HepG2 (cell line): ENCODE measurements around the gene FABP2. TPM values are rescaled to one million over a fixed set of nuclear protein-coding genes. Genes with fewer than 3 reads are reported as not detected.
A peak's percentile ranks its signal among the peaks of the same experiment; 100 is the strongest.

Source experiments
- AKAP8 ChIP-seq: sonication (generic); formaldehyde crosslinking; IDR thresholded peaks from 2 replicates; pipeline ENCODE4 v1.5.1; 2020; ENCODE audit warnings: mild to moderate bottlenecking, missing genetic modification reagents
- ATAD3A ChIP-seq: sonication (generic); formaldehyde crosslinking; IDR thresholded peaks from 2 replicates; pipeline ENCODE4 v1.4.0; 2020; ENCODE audit warnings: missing genetic modification reagents
- FOXA3 ChIP-seq: IDR thresholded peaks from 2 replicates; pipeline ENCODE4 v1.6.1; 2016; ENCODE audit warnings: missing genetic modification reagents, missing compliant biosample characterization
- HMG20A ChIP-seq: IDR thresholded peaks from 2 replicates; pipeline ENCODE4 v1.6.1; 2016; ENCODE audit warnings: borderline replicate concordance
- JARID2 ChIP-seq: sonication (generic); formaldehyde crosslinking; IDR thresholded peaks from 2 replicates; pipeline ENCODE4 v1.8.1; 2023; ENCODE audit warnings: missing genetic modification reagents, inconsistent platforms; ENCODE audit not compliant: insufficient replicate concordance
- KLF11 ChIP-seq: IDR thresholded peaks from 2 replicates; pipeline ENCODE4 v1.6.1; 2016; ENCODE audit warnings: missing compliant biosample characterization
- NONO ChIP-seq, 2 experiments: fragments of 450-650 bp in 1 of 2; sonication (generic) in 1 of 2; formaldehyde crosslinking in 1 of 2; IDR thresholded peaks in 1 of 2; conservative IDR thresholded peaks in 1 of 2; 2 replicates each; pipeline versions ENCODE4 v1.6.1 to v1.8.0; 2017 to 2022; ENCODE audit warnings: mild to moderate bottlenecking in 1 of 2, missing genetic modification reagents in 1 of 2, moderate library complexity in 1 of 2
- POLR2AphosphoS2 ChIP-seq: IDR thresholded peaks from 2 replicates; pipeline ENCODE4 v1.6.1; 2011; ENCODE audit warnings: low read depth, low read length, improper control_type of control experiment
- ZMYM3 ChIP-seq: sonication (generic); formaldehyde crosslinking; IDR thresholded peaks from 2 replicates; pipeline ENCODE4 v1.5.1; 2020; ENCODE audit warnings: mild to moderate bottlenecking, missing genetic modification reagents
- ZNF232 ChIP-seq: sonication (generic); formaldehyde crosslinking; IDR thresholded peaks from 2 replicates; pipeline ENCODE4 v1.4.0; 2020; ENCODE audit warnings: missing genetic modification reagents, borderline replicate concordance
- ZNF235 ChIP-seq: sonication (generic); formaldehyde crosslinking; IDR thresholded peaks from 2 replicates; pipeline ENCODE4 v1.8.1; 2023; ENCODE audit warnings: mild to moderate bottlenecking, missing genetic modification reagents, borderline replicate concordance
- ZNF530 ChIP-seq: sonication (generic); formaldehyde crosslinking; IDR thresholded peaks from 2 replicates; pipeline ENCODE4 v1.5.0; 2020; ENCODE audit warnings: low read depth, mild to moderate bottlenecking, missing genetic modification reagents
- ZNF552 ChIP-seq: sonication (generic); formaldehyde crosslinking; IDR thresholded peaks from 2 replicates; pipeline ENCODE4 v1.9.0; 2022; ENCODE audit warnings: missing genetic modification reagents, mild to moderate bottlenecking, borderline replicate concordance
- ZNF616 ChIP-seq: sonication (generic); formaldehyde crosslinking; IDR thresholded peaks from 2 replicates; pipeline ENCODE4 v1.5.0; 2020; ENCODE audit warnings: low read depth, mild to moderate bottlenecking, missing genetic modification reagents
- ZNF777 ChIP-seq: sonication (generic); formaldehyde crosslinking; IDR thresholded peaks from 2 replicates; pipeline ENCODE4 v1.4.0; 2020; ENCODE audit warnings: missing genetic modification reagents
- ZNF891 ChIP-seq: sonication (generic); formaldehyde crosslinking; IDR thresholded peaks from 2 replicates; pipeline ENCODE4 v1.5.0; 2020; ENCODE audit warnings: mild to moderate bottlenecking, missing genetic modification reagents
- ZSCAN29 ChIP-seq: sonication (generic); formaldehyde crosslinking; conservative IDR thresholded peaks from 2 replicates; pipeline ENCODE4 v1.4.0; 2020; ENCODE audit warnings: mild to moderate bottlenecking, missing genetic modification reagents
- polyA plus RNA-seq, 8 experiments: library from polyadenylated mRNA; depleted of rRNA in 3 of 8; stranded (reverse) in 7 of 8; unstranded in 1 of 8; fragments of >200 nt; fragmentation: Illumina TruSeq in 4 of 8; extraction: Trizol in 4 of 8; gene quantifications; 2 replicates each; pipeline versions ENCODE4 v1.2.1 to v1.2.3, GENCODE V29; 2011 to 2016; ENCODE audit warnings: low read depth in 4 of 8, missing spikeins in 1 of 8, mixed read lengths in 1 of 8; ENCODE audit not compliant: insufficient read depth in 1 of 8
- total RNA-seq, 5 experiments: library from RNA; depleted of rRNA; stranded (reverse); fragments of >200 nt; fragmentation: Illumina TruSeq; extraction: Trizol; gene quantifications; 2 replicates each; pipeline ENCODE4 v1.2.3, GENCODE V29; 2016; ENCODE audit warnings: low read depth in 1 of 5
- TF ChIP-seq, protein P1 (sequence below): sonication (generic); formaldehyde crosslinking; IDR thresholded peaks from one replicate; pipeline ENCODE4 v1.5.1; 2020; ENCODE audit warnings: mild to moderate bottlenecking, missing genetic modification reagents; ENCODE audit errors: not compliant biosample characterization
- TF ChIP-seq, protein P2 (sequence below): sonication (generic); formaldehyde crosslinking; IDR thresholded peaks from 2 replicates; pipeline ENCODE4 v1.4.0; 2020; ENCODE audit warnings: missing genetic modification reagents, borderline replicate concordance

Gene FABP2
- total and polyA plus RNA-seq, 2 of the 13 experiments (the other 11 are each of a cell fraction or from before 2014, with no cell fraction given): 0.78 to 1.2 TPM

DNA sequence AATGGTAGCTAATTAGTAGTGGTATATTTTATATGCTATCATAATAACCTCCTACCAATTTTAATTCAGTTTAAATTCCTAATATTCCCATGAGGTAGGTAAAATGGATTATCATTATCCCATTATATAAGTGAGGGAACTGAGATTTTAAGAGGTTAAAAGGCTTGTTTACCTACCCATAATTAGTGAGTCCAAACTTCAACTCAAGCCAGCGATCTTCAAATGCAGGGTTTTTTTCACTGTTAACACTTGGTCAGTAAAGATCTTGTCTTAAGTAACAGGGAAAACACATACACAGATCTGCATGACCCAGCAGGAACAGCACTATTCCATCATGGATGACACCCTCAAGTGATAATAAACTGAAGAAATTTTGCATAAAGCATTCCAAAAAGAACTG lies 31.3 kb downstream of the FABP2 start (continued):
- no peak for TF ChIP-seq ZNF891 (CRISPR knock-in tag)
- TF ChIP-seq KLF11: no peak
- TF ChIP-seq ZNF530: no peak
- no peak for TF ChIP-seq ZNF235 (CRISPR knock-in tag)
- TF ChIP-seq HMG20A (CRISPR knock-in tag): peak; percentile 60; the same call in 1 of the 2 replicates
- TF ChIP-seq, protein P1, sequence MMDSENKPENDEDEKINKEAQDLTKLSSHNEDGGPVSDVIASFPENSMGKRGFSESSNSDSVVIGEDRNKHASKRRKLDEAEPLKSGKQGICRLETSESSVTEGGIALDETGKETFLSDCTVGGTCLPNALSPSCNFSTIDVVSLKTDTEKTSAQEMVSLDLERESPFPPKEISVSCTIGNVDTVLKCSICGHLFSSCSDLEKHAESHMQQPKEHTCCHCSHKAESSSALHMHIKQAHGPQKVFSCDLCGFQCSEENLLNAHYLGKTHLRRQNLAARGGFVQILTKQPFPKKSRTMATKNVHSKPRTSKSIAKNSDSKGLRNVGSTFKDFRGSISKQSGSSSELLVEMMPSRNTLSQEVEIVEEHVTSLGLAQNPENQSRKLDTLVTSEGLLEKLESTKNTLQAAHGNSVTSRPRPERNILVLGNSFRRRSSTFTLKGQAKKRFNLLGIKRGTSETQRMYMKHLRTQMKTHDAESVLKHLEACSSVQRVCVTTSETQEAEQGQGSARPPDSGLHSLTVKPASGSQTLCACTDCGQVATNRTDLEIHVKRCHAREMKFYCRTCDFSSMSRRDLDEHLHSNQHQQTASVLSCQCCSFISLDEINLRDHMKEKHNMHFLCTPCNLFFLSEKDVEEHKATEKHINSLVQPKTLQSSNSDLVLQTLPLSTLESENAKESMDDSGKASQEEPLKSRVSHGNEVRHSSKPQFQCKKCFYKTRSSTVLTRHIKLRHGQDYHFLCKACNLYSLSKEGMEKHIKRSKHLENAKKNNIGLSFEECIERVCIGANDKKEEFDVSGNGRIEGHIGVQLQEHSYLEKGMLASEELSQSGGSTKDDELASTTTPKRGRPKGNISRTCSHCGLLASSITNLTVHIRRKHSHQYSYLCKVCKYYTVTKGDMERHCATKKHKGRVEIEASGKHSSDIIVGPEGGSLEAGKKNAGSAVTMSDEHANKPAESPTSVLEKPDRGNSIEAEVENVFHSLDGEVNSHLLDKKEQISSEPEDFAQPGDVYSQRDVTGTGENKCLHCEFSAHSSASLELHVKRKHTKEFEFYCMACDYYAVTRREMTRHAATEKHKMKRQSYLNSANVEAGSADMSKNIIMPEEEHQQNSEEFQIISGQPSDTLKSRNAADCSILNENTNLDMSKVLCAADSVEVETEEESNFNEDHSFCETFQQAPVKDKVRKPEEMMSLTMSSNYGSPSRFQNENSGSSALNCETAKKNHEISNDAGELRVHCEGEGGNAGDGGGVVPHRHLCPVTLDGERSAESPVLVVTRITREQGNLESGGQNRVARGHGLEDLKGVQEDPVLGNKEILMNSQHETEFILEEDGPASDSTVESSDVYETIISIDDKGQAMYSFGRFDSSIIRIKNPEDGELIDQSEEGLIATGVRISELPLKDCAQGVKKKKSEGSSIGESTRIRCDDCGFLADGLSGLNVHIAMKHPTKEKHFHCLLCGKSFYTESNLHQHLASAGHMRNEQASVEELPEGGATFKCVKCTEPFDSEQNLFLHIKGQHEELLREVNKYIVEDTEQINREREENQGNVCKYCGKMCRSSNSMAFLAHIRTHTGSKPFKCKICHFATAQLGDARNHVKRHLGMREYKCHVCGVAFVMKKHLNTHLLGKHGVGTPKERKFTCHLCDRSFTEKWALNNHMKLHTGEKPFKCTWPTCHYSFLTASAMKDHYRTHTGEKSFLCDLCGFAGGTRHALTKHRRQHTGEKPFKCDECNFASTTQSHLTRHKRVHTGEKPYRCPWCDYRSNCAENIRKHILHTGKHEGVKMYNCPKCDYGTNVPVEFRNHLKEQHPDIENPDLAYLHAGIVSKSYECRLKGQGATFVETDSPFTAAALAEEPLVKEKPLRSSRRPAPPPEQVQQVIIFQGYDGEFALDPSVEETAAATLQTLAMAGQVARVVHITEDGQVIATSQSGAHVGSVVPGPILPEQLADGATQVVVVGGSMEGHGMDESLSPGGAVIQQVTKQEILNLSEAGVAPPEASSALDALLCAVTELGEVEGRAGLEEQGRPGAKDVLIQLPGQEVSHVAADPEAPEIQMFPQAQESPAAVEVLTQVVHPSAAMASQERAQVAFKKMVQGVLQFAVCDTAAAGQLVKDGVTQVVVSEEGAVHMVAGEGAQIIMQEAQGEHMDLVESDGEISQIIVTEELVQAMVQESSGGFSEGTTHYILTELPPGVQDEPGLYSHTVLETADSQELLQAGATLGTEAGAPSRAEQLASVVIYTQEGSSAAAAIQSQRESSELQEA (CRISPR knock-in tag): no peak
- TF ChIP-seq ZNF616 (CRISPR knock-in tag): no peak
- TF ChIP-seq NONO (IDR thresholded peaks at IDR 0.05): no peak
- no peak for TF ChIP-seq NONO (CRISPR knock-in tag; conservative IDR thresholded peaks at IDR 0.05)
- no peak for TF ChIP-seq ZNF777
- no peak for TF ChIP-seq ZNF232 (CRISPR knock-in tag)
- no peak for TF ChIP-seq ZNF552
- TF ChIP-seq ATAD3A: no peak
- no peak for TF ChIP-seq ZMYM3 (CRISPR knock-in tag)
- no peak for TF ChIP-seq POLR2AphosphoS2
- TF ChIP-seq FOXA3 (CRISPR knock-in tag): peak; percentile 85
- no peak for TF ChIP-seq ZSCAN29
- TF ChIP-seq JARID2 (CRISPR knock-in tag): no peak
- no peak for TF ChIP-seq AKAP8 (CRISPR knock-in tag)
- TF ChIP-seq, protein P2, sequence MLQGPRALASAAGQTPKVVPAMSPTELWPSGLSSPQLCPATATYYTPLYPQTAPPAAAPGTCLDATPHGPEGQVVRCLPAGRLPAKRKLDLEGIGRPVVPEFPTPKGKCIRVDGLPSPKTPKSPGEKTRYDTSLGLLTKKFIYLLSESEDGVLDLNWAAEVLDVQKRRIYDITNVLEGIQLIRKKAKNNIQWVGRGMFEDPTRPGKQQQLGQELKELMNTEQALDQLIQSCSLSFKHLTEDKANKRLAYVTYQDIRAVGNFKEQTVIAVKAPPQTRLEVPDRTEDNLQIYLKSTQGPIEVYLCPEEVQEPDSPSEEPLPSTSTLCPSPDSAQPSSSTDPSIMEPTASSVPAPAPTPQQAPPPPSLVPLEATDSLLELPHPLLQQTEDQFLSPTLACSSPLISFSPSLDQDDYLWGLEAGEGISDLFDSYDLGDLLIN (CRISPR knock-in tag): no peak
